ENCODE measurements around the gene PDLIM5.

GRCh38 chr4:94489098-94489497, 37.4 kb downstream of the PDLIM5 start:
- TF ChIP-seq TAF1 (IDR thresholded peaks at IDR 0.05; ENCODE audit: borderline replicate concordance, insufficient read depth, low read length), result no peak
- no peak for TF ChIP-seq POLR2AphosphoS5 (IDR thresholded peaks at IDR 0.05; ENCODE audit: low read depth, low read length)
